SH-SY5Y (cell line): ENCODE measurements around the gene YIPF6.

ENCODE experiments used
- GATA2 ChIP-seq: IDR thresholded peaks from 2 replicates; pipeline ENCODE4 v1.6.1; 2011; ENCODE audit warnings: mild to moderate bottlenecking, low read depth, low read length
- GATA3 ChIP-seq: IDR thresholded peaks from 2 replicates; pipeline ENCODE4 v1.6.1; 2011; ENCODE audit warnings: low read depth, mild to moderate bottlenecking, low read length, moderate library complexity

GRCh38 chrX:68480969-68481368, 17.9 kb upstream of the YIPF6 start:
- TF ChIP-seq GATA2 (no peak), GATA3 (no peak)
